Stimulated activated naive CD4-positive, alpha-beta T cell (primary cell): ENCODE measurements around the gene PYGL.
A peak's percentile ranks its signal among the peaks of the same experiment; 100 is the strongest.
"Not testable (repeated sequence)": the region's sequence is repeated elsewhere in the genome, so short reads cannot be mapped to it uniquely, and the experiment has no call there.

Experiments
- DNase-seq, 6 experiments: peaks; one replicate each; lab custom pipeline; 2025; lab: John Stamatoyannopoulos, UW

Gene PYGL

GRCh38 chr14:50954811-50955372 lies 10.6 kb upstream of the PYGL start:
- peak in 2 of 6 experiments; percentile 13 to 15 for DNase-seq

GRCh38 chr14:50953502-50953901 lies 9.2 kb upstream of the PYGL start:
- DNase-seq, result no peak

GRCh38 chr14:50951032-50951431 lies 6.7 kb upstream of the PYGL start:
- no peak for DNase-seq

GRCh38 chr14:50948205-50948604 lies 3.9 kb upstream of the PYGL start:
- no peak for DNase-seq

GRCh38 chr14:50947446-50947845 lies 3.2 kb upstream of the PYGL start:
- no peak for DNase-seq

- DNase-seq, result no peak
Observed at GRCh38 chr14:50946234-50946935, 2.1 kb upstream of the PYGL start.

- DNase-seq, result peak in 2 of 6 experiments; percentile 9 to 12
Observed at GRCh38 chr14:50944647-50945413, 547 bp upstream of the PYGL start.

GRCh38 chr14:50943261-50943942 lies 881 bp downstream of the PYGL start:
- no peak for DNase-seq

GRCh38 chr14:50941638-50942037 lies 2.6 kb downstream of the PYGL start:
- DNase-seq, result not testable (repeated sequence)

- DNase-seq, result no peak
Observed at GRCh38 chr14:50941151-50941550, 3.1 kb downstream of the PYGL start.

- DNase-seq, result no peak
Observed at GRCh38 chr14:50937800-50938199, 6.5 kb downstream of the PYGL start.

GRCh38 chr14:50937325-50937724 lies 7.0 kb downstream of the PYGL start:
- no peak for DNase-seq

GRCh38 chr14:50936882-50937281 lies 7.4 kb downstream of the PYGL start:
- DNase-seq, result no peak

- DNase-seq, result no peak
Observed at GRCh38 chr14:50936016-50936340, 8.3 kb downstream of the PYGL start.

GRCh38 chr14:50935126-50936015 lies 8.9 kb downstream of the PYGL start:
- DNase-seq, result no peak

- DNase-seq, result no peak
Observed at GRCh38 chr14:50932592-50933495, 11.4 kb downstream of the PYGL start.

GRCh38 chr14:50932156-50932555 lies 12.1 kb downstream of the PYGL start:
- no peak for DNase-seq

- no peak for DNase-seq
Observed at GRCh38 chr14:50931559-50931958, 12.7 kb downstream of the PYGL start.

GRCh38 chr14:50929506-50929905 lies 14.8 kb downstream of the PYGL start:
- DNase-seq, result no peak

GRCh38 chr14:50928002-50928635 lies 16.2 kb downstream of the PYGL start:
- DNase-seq, result no peak
